Common myeloid progenitor, CD34-positive (primary cell): ENCODE measurements around the gene GSTA5.
"Not testable (repeated sequence)": the region's sequence is repeated elsewhere in the genome, so short reads cannot be mapped to it uniquely, and the experiment has no call there.

ENCODE experiments used
- CTCF ChIA-PET: fragments of 350-600 bp; sonication (Branson Sonifier 250); formaldehyde crosslinking; loops from one replicate; lab custom pipeline; 2021; ENCODE audit warnings: antibody characterized with exemption; lab: Charles Lee
- POLR2A ChIA-PET: fragments of 350-600 bp; sonication (Branson Sonifier 250); formaldehyde crosslinking; loops from one replicate; lab custom pipeline; 2021; ENCODE audit warnings: antibody characterized with exemption; lab: Charles Lee
- DNase-seq, 3 donors: peaks; one replicate each; pipeline versions ENCODE4 v3.0.0 to v3.0.0-alpha.2; 2013
- H3K27ac ChIP-seq, 2 experiments: 1 replicate in 1 of 2; 2 replicates in 1 of 2; pipeline ENCODE4 v1.7.0; 2013; ENCODE audit warnings: inconsistent platforms in 2 of 2, low read length in 2 of 2, mild to moderate bottlenecking in 2 of 2, low read depth in 1 of 2, moderate library complexity in 1 of 2; ENCODE audit not compliant: severe bottlenecking in 2 of 2, insufficient read depth in 1 of 2, poor library complexity in 1 of 2
- H3K27me3 ChIP-seq, 5 experiments: replicated peaks in 2 of 5; 1 replicate in 3 of 5; 2 replicates in 2 of 5; pipeline versions ENCODE4 v1.6.1 to v1.7.0; 2013; ENCODE audit warnings: low read length in 4 of 5, mild to moderate bottlenecking in 2 of 5, moderate library complexity in 2 of 5, inconsistent platforms in 1 of 5; ENCODE audit not compliant: insufficient read depth in 5 of 5, control insufficient read depth in 4 of 5
- H3K36me3 ChIP-seq, 4 experiments: 1 replicate in 2 of 4; 2 replicates in 2 of 4; pipeline versions ENCODE4 v1.6.1 to v1.7.0; 2013; ENCODE audit warnings: low read length in 3 of 4, control low read depth in 1 of 4, mild to moderate bottlenecking in 1 of 4; ENCODE audit not compliant: control insufficient read depth in 4 of 4, insufficient read depth in 4 of 4
- H3K4me1 ChIP-seq, 4 experiments: 1 replicate in 3 of 4; 2 replicates in 1 of 4; pipeline versions ENCODE4 v1.6.1 to v1.7.1; 2013; ENCODE audit warnings: low read length in 3 of 4, mild to moderate bottlenecking in 3 of 4, control low read depth in 1 of 4, inconsistent platforms in 1 of 4, moderate library complexity in 1 of 4; ENCODE audit not compliant: control insufficient read depth in 4 of 4, insufficient read depth in 4 of 4; ENCODE audit errors: control extremely low read depth in 1 of 4
- H3K4me3 ChIP-seq, 7 experiments: 1 replicate in 4 of 7; 2 replicates in 3 of 7; pipeline versions ENCODE4 v1.5.1 to v1.7.0; 2013; ENCODE audit warnings: mild to moderate bottlenecking in 7 of 7, low read length in 6 of 7, moderate library complexity in 6 of 7, inconsistent platforms in 2 of 7, low read depth in 2 of 7, control low read depth in 1 of 7; ENCODE audit not compliant: insufficient read depth in 4 of 7, control insufficient read depth in 1 of 7; ENCODE audit errors: extremely low read depth in 1 of 7
- H3K9me3 ChIP-seq, 5 experiments: 1 replicate in 4 of 5; 2 replicates in 1 of 5; pipeline versions ENCODE4 v1.6.1 to v1.7.1; 2013; ENCODE audit warnings: low read length in 4 of 5, mild to moderate bottlenecking in 2 of 5, inconsistent platforms in 1 of 5, low read depth in 1 of 5, moderate library complexity in 1 of 5; ENCODE audit not compliant: control insufficient read depth in 4 of 5, insufficient read depth in 2 of 5; ENCODE audit errors: control extremely low read depth in 1 of 5
- WGBS: methylation state at CpG from one replicate; pipeline ENCODE4 v1.1.5; 2013; ENCODE audit not compliant: insufficient coverage; 5-methylcytosine and 5-hydroxymethylcytosine counted together

The GSTA5 gene

DNA sequence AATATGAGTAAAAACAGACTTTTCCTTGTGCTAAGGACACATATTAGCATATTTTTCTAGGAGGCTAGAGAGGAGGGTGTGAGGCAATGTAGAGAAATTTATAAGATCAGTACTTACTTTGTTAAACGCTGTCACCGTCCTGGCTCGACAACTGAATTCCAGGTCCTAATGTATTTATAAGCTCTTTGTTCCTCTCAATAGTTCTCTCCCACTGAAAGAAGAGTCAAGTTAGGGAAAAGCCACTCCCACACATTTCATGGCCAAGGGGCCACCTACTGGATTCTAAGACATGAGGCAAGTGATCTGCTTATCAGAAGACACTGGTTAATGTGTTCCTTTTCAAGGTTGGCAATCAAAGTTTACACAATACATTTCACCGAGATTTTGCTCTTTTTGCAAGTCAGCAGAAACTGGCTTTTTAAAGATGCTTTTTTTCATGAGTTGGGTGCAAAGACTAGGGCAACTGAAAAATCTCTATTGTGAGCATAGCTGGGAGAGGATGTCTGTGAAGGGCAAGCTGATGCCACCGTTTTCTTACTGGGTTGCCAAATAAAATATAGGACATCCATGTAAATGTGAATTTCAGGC lies 36.9 kb downstream of the GSTA5 start, which contains the start of gene GSTA1:
Gene GSTA1 (minus strand): TSS at position 149 of the 588 bp plus-strand sequence. CDS start 4,549 bp downstream, outside the sequence.
- H3K27ac ChIP-seq, H3K4me3 ChIP-seq, H3K36me3 ChIP-seq, POLR2A ChIA-PET, H3K27me3 ChIP-seq, DNase-seq, H3K9me3 ChIP-seq, H3K4me1 ChIP-seq: not testable (repeated sequence)
- WGBS, result no CpG with 5 or more reads among the region's 5 CpGs
- CTCF ChIA-PET, result interaction anchor here (1.1 kb wide), 1 partner anchor 12 kb away, joined by 3 read pairs; no protein-coding TSS in a partner anchor

DNA sequence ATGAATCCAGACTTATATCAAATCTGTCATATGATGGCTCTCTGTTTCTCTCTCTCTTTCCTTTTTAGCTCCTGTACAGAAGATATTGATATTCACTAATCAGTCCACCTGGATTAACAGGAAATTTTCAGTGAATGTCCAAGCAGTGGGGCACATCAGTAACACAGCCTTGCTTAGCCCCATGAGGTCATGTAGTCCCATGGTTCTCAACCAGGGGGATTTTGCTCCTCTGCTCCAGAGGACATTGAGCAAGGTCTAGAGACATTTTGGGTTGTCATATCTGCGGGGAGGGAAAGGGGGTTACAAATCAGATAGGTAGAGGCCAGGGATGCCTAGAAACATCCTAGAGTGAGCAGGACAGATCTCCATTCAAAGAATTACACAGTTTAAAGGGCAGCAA lies 37.8 kb downstream of the GSTA5 start:
- H3K36me3 ChIP-seq, result no peaks in the 10 kb centered on the region
- no peaks in the 10 kb centered on the region for H3K4me1 ChIP-seq
- no peaks in the 10 kb centered on the region for H3K9me3 ChIP-seq
- POLR2A ChIA-PET, result no interaction called here
- H3K27ac ChIP-seq, result no peak overlapping the region
- 83% methylated on average over 1 of the region's 1 CpG for WGBS
- H3K4me3 ChIP-seq, result no peak overlapping the region
- CTCF ChIA-PET, result no interaction called here
- peaks cover 0 to 6% (median 0%) of the 10 kb centered on the region in 5 experiments for H3K27me3 ChIP-seq
- no peak for DNase-seq

DNA sequence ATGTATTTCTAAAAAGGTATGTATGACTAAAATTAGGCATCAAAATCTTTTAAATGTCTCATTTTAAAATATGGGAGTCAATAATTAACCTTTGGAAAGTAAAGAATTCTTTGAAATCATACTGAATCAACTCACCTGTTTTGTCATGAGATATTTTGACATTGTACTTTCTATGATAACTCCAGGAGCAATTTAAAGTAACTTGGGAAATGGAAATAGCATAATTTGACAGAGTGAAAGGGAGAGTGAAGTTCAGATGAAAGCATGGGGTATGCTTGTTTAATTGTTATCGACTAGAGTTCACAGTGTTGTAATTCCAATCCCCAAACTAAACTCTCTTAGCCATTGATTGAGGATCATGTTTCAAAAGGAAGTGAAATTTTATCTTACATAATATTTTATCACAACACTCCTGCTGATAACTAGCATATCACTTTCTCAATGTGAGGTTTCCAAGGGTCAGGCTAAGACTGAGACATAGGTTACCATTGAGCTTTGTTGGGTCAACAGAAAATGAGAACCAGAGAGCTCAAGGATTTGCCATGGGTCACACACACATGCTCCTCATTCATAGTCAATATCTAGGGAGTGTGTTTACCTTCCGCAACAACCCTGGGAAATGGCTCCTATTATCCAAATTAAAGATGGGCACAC lies 39.3 kb downstream of the GSTA5 start:
- WGBS, result no CpG with 5 or more reads among the region's 2 CpGs
- POLR2A ChIA-PET, result no interaction called here
- CTCF ChIA-PET, result no interaction called here

DNA sequence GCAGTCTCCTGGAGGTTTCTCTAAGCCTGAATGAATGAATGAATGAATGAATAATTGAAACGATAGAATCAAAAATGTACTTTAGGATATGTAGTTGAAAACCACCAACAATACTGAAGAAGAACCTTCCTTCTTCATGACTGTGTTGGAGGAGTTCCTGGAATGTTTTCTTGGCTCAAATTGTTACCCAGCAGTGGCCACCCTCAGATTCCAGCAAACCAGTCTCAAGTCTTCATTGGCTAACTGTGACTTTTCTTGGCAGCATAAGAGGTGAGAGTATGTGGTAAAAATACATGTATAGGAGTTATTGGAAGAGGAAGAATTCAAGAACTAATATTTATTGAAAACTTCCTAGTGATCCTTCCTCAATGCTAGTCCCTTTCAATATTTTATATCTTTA lies 41.3 kb downstream of the GSTA5 start:
- H3K36me3 ChIP-seq, DNase-seq, H3K4me1 ChIP-seq, H3K9me3 ChIP-seq, H3K4me3 ChIP-seq, POLR2A ChIA-PET, CTCF ChIA-PET, H3K27me3 ChIP-seq, H3K27ac ChIP-seq: not testable (repeated sequence)
- no CpG with 5 or more reads among the region's 1 CpG for WGBS

More for the DNA sequence above, 39.3 kb downstream of the GSTA5 start:
- H3K27me3 ChIP-seq, result peaks cover 0 to 6% (median 0%) of the 10 kb centered on the region in 5 experiments
- H3K4me3 ChIP-seq, result no peak overlapping the region
- no peak for DNase-seq
- H3K36me3 ChIP-seq, result no peaks in the 10 kb centered on the region
- no peaks in the 10 kb centered on the region for H3K4me1 ChIP-seq
- no peaks in the 10 kb centered on the region for H3K9me3 ChIP-seq
- no peak overlapping the region for H3K27ac ChIP-seq

DNA sequence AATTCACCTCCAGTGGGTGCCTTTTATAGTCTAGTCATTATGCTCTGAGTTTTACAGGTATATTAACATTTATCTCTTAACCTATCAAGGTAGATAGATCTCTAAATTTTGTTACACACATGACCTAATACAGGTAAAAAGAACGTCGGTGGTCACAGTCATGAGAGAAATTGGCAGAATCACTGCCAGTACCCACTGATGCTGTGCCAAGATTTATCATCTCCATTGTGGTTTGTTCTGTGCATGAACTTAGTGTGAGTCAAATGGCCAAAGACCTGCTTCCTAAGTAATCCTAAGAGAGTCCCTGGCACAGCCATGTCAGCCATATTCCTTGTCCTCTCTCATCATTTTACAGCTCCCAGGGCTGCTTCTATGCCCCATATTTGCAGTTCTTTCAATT lies 46.2 kb downstream of the GSTA5 start:
- CTCF ChIA-PET, result interaction anchor here (0.8 kb wide), 1 partner anchor 127 kb away, joined by 4 read pairs; no protein-coding TSS in a partner anchor
- H3K4me3 ChIP-seq, H3K36me3 ChIP-seq, POLR2A ChIA-PET, H3K4me1 ChIP-seq, H3K27me3 ChIP-seq, H3K9me3 ChIP-seq, DNase-seq, H3K27ac ChIP-seq: not testable (repeated sequence)
- no CpG with 5 or more reads among the region's 2 CpGs for WGBS

DNA sequence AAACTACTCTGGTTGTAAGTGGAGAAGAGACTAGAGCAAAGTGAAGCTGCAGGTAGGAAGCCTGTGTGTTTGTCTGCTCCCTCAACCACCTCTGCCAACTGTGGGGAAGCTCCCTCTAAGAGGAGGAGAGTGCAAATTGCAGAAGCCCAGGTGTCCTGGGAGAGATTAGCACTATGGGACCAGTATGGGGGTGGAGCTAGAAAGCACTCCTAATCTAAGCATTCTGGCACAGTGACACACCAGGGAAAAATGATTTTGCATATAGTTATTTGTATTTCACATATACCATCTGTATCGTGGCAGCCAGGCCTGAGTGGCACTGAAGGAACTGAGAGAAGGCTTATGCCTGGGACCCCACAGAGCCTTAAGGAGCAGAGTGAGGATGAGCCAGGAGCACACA lies 49.8 kb downstream of the GSTA5 start:
- Histone ChIP-seq H3K9me3 (peaks cover 0 to 6% (median 0%) of the 10 kb centered on the region in 5 experiments), H3K4me1 (no peaks in the 10 kb centered on the region), H3K27ac (no peak overlapping the region), H3K4me3 (no peak overlapping the region), H3K27me3 (no peaks in the 10 kb centered on the region), H3K36me3 (no peaks in the 10 kb centered on the region)
- WGBS, result 0% methylated on average over 1 of the region's 1 CpG
- ChIA-PET POLR2A (no interaction called here), CTCF (interaction anchor here (0.7 kb wide), 1 partner anchor 85 kb away, joined by 4 read pairs; no protein-coding TSS in a partner anchor)
- DNase-seq, result no peak

DNA sequence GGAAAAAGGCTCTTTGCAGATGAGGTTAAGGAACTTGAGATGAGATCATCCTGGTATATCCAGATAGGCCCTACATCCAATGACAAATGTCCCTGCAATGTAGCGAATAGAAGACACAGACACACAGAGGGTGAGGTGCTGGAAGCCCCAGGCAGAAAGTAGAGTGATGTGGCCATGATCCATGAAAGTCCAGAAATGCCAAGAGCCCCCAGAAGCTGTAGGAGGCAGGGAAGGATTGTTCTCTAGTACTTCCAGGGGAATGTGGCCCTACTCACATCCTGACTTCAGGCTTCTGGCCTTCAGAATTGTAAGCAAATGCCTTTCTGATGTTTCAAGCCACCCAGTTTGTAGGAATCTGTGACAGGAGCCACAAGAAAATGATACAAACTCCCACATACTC lies 51.0 kb downstream of the GSTA5 start:
- CTCF ChIA-PET, H3K27me3 ChIP-seq, H3K4me1 ChIP-seq, H3K36me3 ChIP-seq, POLR2A ChIA-PET, H3K27ac ChIP-seq, DNase-seq, H3K4me3 ChIP-seq, H3K9me3 ChIP-seq: not testable (repeated sequence)
- 100% methylated on average over 1 of the region's 1 CpG for WGBS
